DOHH2 (cell line): Measurements from ENCODE around the gene TRIM56.

ENCODE experiments used
- H3F3A ChIP-seq: fragments of 200-600 bp; sonication (generic), shearing (Covaris generic); 2 replicates; pipeline ENCODE4 v1.6.0; 2016; ENCODE audit warnings: antibody characterized with exemption, mild to moderate bottlenecking; ENCODE audit not compliant: control insufficient read depth, insufficient read depth
- H3K27ac ChIP-seq: fragments of 200-600 bp; sonication (generic); 2 replicates; pipeline ENCODE4 v1.5.1; 2014; ENCODE audit warnings: low read depth, mild to moderate bottlenecking, low read length, moderate library complexity
- H3K27me3 ChIP-seq: fragments of 200-600 bp; sonication (generic); 2 replicates; pipeline ENCODE4 v1.6.1; 2014; ENCODE audit warnings: mild to moderate bottlenecking, low read length, mixed read lengths; ENCODE audit not compliant: control insufficient read depth
- H3K36me3 ChIP-seq: fragments of 200-600 bp; sonication (generic); 2 replicates; pipeline ENCODE4 v1.6.1; 2014; ENCODE audit warnings: mild to moderate bottlenecking, low read length, moderate library complexity, mixed read lengths; ENCODE audit not compliant: control insufficient read depth
- H3K4me1 ChIP-seq: fragments of 200-600 bp; sonication (generic); 2 replicates; pipeline ENCODE4 v1.6.1; 2014; ENCODE audit warnings: mild to moderate bottlenecking, low read length, mixed read lengths; ENCODE audit not compliant: control insufficient read depth
- H3K4me2 ChIP-seq: fragments of 200-600 bp; sonication (generic); 2 replicates; pipeline ENCODE4 v1.6.0; 2014; ENCODE audit warnings: mild to moderate bottlenecking, low read length, moderate library complexity
- H3K4me3 ChIP-seq: fragments of 200-600 bp; sonication (generic); 2 replicates; pipeline ENCODE4 v1.5.1; 2014; ENCODE audit warnings: mild to moderate bottlenecking, low read length, mixed read lengths
- H3K79me2 ChIP-seq: fragments of 200-600 bp; sonication (generic); 2 replicates; pipeline ENCODE4 v1.6.1; 2014; ENCODE audit warnings: mild to moderate bottlenecking, low read length, mixed read lengths; ENCODE audit not compliant: control insufficient read depth
- H3K9me2 ChIP-seq: fragments of 200-600 bp; sonication (generic); replicated peaks from 2 replicates; pipeline ENCODE4 v1.6.1; 2014; ENCODE audit warnings: mild to moderate bottlenecking, low read length, mixed read lengths; ENCODE audit not compliant: control insufficient read depth
- H3K9me3 ChIP-seq: fragments of 200-600 bp; sonication (generic); 2 replicates; pipeline ENCODE4 v1.6.1; 2014; ENCODE audit warnings: antibody characterized with exemption, low read length, mixed read lengths; ENCODE audit not compliant: control insufficient read depth, insufficient read depth
- H4K20me1 ChIP-seq: fragments of 200-600 bp; sonication (generic); 2 replicates; pipeline ENCODE4 v1.6.0; 2014; ENCODE audit warnings: low read depth, mild to moderate bottlenecking, antibody characterized with exemption, low read length, moderate library complexity; ENCODE audit not compliant: control insufficient read depth, insufficient read depth
- EZH2phosphoT487 ChIP-seq: fragments of 200-600 bp; sonication (generic); IDR thresholded peaks from 2 replicates; pipeline ENCODE4 v1.6.1; 2017; ENCODE audit warnings: borderline replicate concordance, mild to moderate bottlenecking, antibody characterized with exemption, low read length, moderate library complexity, mixed read lengths
- TF ChIP-seq, protein P1 (sequence below): fragments of 200-600 bp; sonication (generic); IDR thresholded peaks from one replicate; pipeline ENCODE4 v1.5.1; 2014; ENCODE audit warnings: antibody characterized with exemption, mild to moderate bottlenecking, low read depth, low read length; ENCODE audit not compliant: poor library complexity, severe bottlenecking

The TRIM56 gene

DNA sequence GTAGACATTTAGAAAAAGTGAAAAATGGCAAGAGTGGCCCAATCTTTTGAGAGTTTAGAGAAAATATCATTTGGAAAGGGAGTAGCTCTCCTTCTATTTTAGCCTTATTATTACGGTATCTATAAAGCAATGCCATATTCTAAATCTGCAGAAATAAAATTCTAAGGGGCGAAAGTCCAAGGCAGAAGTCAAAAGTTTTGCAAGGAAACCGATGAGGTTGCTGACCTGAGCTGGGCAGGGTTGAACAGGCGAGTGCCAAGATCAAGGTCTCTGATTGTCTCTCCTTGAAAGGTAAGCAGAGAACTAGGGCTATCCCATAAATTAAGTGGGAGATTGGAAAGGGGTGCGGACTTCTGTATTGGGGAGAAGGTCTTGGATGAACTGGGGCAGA, 11.7 kb downstream of the TRIM56 start:
- H3K4me3 ChIP-seq, result no peak overlapping the region
- H3K9me3 ChIP-seq, result no peaks in the 10 kb centered on the region
- H3K36me3 ChIP-seq, result no peaks in the 10 kb centered on the region
- H3K27me3 ChIP-seq, result peaks cover 12% of the 10 kb centered on the region
- no peaks in the 10 kb centered on the region for H4K20me1 ChIP-seq
- H3K4me2 ChIP-seq, result no peak overlapping the region
- no peaks in the 10 kb centered on the region for H3K4me1 ChIP-seq
- no peaks in the 10 kb centered on the region for H3K79me2 ChIP-seq
- TF ChIP-seq, protein P1, sequence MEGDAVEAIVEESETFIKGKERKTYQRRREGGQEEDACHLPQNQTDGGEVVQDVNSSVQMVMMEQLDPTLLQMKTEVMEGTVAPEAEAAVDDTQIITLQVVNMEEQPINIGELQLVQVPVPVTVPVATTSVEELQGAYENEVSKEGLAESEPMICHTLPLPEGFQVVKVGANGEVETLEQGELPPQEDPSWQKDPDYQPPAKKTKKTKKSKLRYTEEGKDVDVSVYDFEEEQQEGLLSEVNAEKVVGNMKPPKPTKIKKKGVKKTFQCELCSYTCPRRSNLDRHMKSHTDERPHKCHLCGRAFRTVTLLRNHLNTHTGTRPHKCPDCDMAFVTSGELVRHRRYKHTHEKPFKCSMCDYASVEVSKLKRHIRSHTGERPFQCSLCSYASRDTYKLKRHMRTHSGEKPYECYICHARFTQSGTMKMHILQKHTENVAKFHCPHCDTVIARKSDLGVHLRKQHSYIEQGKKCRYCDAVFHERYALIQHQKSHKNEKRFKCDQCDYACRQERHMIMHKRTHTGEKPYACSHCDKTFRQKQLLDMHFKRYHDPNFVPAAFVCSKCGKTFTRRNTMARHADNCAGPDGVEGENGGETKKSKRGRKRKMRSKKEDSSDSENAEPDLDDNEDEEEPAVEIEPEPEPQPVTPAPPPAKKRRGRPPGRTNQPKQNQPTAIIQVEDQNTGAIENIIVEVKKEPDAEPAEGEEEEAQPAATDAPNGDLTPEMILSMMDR, result no peak
- no peak for TF ChIP-seq EZH2phosphoT487
- H3K9me2 ChIP-seq, result no peaks in the 10 kb centered on the region
- H3F3A ChIP-seq, result peaks cover 3% of the 10 kb centered on the region; the same call in 1 of the 2 replicates
- no peak overlapping the region for H3K27ac ChIP-seq

DNA sequence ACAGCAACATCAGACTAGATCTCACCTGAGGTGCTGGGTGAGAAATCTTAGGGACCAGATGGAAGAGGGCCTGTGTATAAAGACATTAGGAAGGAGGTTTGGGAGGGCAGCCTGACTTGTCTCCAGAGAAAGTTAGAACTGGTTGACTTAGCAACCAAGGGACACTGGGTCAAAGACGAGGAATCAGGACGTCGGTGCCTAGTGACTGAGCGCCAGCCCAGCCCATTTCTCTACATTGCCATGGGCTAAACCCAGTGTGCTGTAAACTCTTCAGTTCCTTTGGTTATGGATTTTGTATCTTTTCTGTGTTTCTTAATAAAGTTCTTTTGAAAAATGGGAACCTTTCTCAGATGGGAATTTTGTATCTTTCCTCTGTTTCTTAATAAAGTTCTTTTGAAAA, 12.3 kb downstream of the TRIM56 start:
- Histone ChIP-seq H3K9me2 (no peaks in the 10 kb centered on the region), H3F3A (peaks cover 3% of the 10 kb centered on the region; the same call in 1 of the 2 replicates), H3K4me1 (no peaks in the 10 kb centered on the region), H4K20me1 (no peaks in the 10 kb centered on the region), H3K36me3 (no peaks in the 10 kb centered on the region), H3K4me3 (no peak overlapping the region), H3K27ac (no peak overlapping the region), H3K79me2 (no peaks in the 10 kb centered on the region), H3K27me3 (peaks cover 12% of the 10 kb centered on the region), H3K4me2 (no peak overlapping the region), H3K9me3 (no peaks in the 10 kb centered on the region)
- TF ChIP-seq, protein P1, result no peak
- no peak for TF ChIP-seq EZH2phosphoT487

DNA sequence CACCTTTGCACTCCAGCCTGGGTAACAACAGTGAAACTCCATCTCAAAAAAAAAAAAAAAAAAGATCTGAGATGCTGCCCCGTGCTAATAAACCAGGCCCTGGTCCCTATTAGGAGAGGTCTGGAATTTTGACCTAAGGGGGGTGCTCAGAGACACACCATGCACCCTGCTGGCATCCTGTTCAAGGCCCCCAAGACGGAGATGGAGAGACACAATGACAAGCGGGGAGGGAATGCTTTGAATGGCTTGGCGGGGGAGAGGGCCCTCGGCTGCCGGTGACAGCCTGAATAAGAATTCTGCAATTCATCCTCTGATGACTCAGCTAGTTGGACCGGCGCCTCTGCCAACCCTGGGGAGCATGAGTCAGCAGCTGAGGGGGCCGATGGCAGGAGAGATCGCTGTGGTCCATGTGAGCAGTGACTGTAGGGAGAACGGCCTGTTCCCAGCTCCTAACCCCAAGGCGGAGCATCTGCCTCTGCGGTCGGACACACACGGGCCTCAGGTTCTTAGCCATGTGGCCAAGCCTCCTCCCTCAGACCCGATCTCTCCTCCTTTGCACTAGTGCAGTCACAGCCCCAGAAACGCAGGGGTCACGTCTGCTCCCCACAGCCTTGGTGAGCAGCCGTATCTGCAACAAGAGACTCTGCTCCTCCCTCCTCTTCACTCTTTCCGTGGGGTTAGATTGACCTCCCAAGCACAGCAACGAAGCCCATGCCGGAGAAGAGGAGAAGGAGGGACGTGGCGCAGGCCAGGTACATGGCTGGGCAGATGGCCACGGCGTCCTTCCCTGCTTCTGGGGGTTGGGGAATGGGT, 14.9 kb downstream of the TRIM56 start:
- peaks cover 21% of the 10 kb centered on the region for H3K27me3 ChIP-seq
- no peak overlapping the region for H3K27ac ChIP-seq
- H3K79me2 ChIP-seq, result no peaks in the 10 kb centered on the region
- H3K9me3 ChIP-seq, result no peaks in the 10 kb centered on the region
- H3K9me2 ChIP-seq, result no peaks in the 10 kb centered on the region
- no peaks in the 10 kb centered on the region for H3K36me3 ChIP-seq
- H4K20me1 ChIP-seq, result no peaks in the 10 kb centered on the region
- no peak overlapping the region for H3K4me3 ChIP-seq
- H3K4me2 ChIP-seq, result no peak overlapping the region
- no peaks in the 10 kb centered on the region for H3K4me1 ChIP-seq
- no peaks in the 10 kb centered on the region for H3F3A ChIP-seq
- TF ChIP-seq, protein P1, result no peak
- no peak for TF ChIP-seq EZH2phosphoT487
